HT1080 (cell line): Measurements from ENCODE around the gene RBFA. TPM values are rescaled to one million over a fixed set of nuclear protein-coding genes. Genes with fewer than 3 reads are reported as not detected.
"Not testable (repeated sequence)": the region's sequence is repeated elsewhere in the genome, so short reads cannot be mapped to it uniquely, and the experiment has no call there.

Source experiments
- DNase-seq: peaks from one replicate; pipeline ENCODE4 v3.0.0-alpha.2; 2015; ENCODE audit warnings: low read depth
- polyA plus RNA-seq, 2 experiments: library from polyadenylated mRNA; depleted of rRNA; stranded (reverse); fragments of >200 nt; gene quantifications; 2 replicates each; pipeline ENCODE4 v1.2.3, GENCODE V29; 2015
- total RNA-seq: library from RNA; depleted of rRNA; stranded (reverse); fragments of >200 nt; shearing (Covaris generic); gene quantifications from 2 replicates; pipeline ENCODE4 v1.2.3, GENCODE V29; 2014; rRNA removed

The RBFA gene, protein sequence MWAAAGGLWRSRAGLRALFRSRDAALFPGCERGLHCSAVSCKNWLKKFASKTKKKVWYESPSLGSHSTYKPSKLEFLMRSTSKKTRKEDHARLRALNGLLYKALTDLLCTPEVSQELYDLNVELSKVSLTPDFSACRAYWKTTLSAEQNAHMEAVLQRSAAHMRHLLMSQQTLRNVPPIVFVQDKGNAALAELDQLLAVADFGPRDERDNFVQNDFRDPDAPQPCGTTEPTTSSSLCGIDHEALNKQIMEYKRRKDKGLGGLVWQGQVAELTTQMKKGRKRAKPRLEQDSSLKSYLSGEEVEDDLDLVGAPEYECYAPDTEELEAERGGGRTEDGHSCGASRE
- 44.5 and 63.4 TPM in 2 replicates for total RNA-seq
- polyA plus RNA-seq (2015; cell fraction: cytosol; rRNA removed) = 39.7 and 51.5 TPM in 2 replicates
- polyA plus RNA-seq (2015; cell fraction: nucleus; rRNA removed) = 40.4 and 54.1 TPM in 2 replicates

DNA sequence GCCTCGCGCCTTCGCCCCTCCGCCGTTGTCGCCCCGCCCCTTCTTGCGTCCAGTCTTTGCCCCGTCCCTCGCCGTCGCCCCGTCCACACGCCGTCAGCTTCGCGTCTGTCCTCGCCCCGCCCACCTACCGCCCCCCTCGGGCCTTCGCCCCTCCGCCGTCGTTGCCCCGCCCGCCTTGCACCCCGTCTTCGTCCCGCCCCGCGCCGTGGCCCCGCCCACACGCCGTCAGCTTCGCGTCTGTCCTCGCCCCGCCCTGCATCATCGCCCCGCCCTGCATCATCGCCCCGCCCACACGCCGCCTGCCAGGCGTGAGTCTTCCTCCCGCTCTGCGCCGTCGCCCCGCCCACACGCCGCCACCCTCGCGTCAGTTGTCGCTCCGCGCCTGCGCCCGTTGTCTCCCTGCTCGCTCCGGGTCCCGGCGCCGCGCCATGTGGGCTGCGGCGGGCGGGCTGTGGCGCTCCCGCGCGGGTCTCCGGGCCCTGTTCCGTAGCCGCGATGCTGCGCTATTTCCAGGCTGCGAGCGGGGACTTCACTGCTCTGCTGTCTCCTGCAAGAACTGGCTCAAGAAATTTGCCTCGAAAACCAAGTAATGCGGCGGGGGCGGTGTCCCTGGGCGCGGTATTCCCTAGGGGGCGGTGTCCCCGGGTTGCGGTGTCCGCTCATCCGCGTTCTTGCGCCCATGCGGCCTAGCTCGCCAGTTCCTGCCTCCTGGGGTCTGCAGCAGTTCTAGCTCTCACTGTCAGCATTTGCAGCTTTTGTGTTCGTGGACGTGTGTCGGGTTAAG lies at the start of gene RBFA:
TSS of gene RBFA (plus strand) at position 367 of the 784 bp plus-strand sequence. CDS start at position 429, 62 bp downstream.
- DNase-seq = peak; percentile 86

DNA sequence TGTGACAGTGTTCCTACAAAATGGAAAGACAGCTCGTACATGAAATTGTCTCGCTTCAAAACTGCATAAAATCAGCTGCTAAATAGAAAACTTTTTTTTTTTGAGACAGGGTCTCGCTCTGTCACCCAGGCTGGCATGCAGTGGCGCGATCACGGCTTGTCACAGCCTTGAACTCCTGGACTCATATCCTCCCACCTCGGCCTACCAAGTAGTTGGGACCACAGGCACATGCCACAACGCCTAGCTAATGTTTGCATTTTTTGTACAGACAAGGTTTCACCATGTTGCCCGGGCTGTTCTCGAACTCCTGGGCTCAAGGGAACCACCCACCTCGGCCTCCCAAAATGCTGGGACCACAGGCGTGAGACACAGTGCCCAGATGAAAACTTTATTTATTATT lies 49.1 kb upstream of the RBFA start:
- no peak for DNase-seq

DNA sequence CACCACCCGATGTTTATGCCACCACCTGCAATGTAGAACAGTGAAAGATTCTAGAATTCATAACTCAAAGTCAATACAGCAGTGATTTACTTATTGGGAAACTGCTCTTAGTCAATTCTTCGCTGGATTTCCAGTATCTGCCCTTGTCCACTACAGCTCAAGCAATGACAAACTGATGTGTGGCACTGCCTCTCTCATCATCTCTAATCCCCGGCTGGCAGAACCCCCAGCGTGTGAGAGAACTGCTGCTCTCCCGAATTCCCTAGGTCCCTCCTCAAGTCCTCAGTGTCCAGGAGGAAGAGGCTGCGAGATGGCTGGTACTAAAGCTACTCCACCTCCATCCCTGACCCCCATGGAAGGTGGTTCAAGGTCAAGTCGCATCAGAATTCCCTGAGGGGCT lies 47.5 kb upstream of the RBFA start:
- DNase-seq = no peak

DNA sequence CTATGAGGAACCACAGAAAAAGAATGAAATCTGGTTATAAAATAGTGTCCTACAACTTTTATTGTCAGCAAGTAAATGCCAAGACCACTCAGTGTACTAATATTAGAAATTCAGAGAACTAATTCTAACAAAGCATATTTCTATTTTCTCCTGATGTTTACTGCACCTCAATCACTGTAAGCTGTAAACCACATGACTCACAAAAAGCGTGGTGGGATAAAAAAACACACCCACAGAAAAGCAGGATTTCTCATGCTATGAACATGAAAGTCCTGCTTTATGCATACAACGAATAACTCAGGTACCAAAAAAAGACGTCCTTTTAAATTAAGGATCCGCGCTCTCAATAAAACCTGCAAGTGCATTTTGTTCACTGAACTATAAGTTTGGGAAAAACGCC lies 46.7 kb upstream of the RBFA start:
- no peak for DNase-seq

DNA sequence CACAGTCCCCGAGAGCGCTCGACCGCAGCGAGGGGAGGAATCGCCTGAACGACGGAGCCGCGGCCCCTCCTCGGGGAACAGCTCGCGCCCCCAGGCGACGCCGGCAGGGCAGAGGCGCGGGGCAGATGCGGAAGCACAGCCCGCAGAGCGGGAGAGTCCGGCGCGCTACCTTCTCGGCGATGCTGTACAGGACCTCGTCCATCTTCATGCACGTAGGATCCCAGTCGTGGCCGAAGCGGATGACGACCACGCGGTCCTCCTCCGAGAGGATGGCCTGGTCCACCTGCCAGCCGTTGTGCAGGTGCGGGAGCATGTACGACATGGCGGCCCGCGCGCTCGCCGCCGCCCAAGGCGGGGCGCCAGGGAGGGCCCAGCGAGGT lies 46.2 kb upstream of the RBFA start:
- DNase-seq = peak; percentile 51

DNA sequence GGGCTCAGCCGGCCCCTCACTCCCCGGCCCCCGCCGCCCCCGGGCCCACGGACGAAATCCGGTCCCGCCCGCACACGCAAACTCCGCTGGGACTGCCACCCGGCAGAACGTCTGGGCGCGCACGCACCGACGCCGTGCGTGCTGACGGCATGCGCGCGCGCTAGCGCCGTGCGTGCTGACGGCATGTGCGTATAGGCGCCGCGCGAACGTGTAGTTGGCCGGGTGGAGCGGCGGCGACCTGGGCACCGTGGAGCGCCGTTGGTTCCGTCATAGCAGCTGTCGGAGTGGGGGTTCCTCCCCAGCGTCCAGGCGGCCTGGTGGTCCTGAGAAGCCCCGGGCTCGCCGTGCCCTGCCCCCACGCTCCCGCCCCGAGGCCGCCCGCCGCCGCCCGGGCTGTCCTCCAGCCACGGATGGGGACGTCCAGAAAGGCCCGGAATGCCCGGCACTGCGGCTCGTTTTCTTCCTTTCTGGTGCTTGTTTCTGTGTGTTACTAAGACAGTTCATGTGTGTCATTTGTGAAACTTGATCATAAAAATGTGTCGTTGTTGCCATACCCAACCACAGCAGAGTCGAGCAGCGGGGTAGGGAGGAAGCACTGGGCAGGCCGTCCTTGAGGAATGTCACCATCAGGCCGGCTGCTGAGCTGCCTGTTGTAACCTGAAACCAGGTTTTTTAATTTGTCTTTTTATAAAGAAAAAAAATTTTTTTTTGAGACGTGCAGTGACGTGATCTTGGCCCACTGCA lies 45.6 kb upstream of the RBFA start, which contains the start of gene TXNL4A:
TSS of gene TXNL4A (minus strand) at position 113 of the 744 bp plus-strand sequence. CDS start 171 bp downstream, outside the sequence.
- peak; percentile 78 for DNase-seq

DNA sequence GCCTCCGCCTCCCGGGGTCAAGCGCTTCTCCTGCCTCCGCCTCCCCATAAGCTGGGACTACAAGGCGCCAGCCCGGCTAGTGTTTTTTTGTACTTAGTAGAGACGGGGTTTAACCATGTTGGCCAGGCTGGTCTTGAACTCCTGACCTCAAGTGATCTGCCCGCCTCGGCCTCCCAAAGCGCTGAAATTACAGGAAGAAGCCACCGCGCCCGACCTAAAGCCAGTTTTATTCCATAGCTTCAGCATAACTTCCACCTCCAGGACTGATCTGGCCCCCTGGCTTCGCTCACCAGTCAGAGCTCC lies 45.1 kb upstream of the RBFA start:
- DNase-seq = no peak

DNA sequence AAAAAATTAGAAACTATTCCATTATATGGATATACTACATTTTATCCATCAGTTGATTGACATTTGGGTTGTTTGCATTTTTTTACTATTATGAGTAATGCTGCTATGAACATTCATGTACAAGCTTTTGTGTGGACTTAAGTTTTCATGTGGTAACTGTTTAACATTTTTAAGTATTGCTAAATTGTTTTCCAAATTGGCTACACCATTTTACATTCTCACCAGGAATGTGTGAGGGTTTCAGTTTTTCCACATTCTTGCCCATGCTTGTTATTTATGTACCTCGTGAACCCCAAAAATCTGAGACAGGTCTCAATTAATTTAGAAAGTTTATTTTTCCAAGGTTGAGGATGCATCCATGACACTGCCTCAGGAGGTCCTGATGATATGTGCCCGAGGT lies 42.7 kb upstream of the RBFA start:
- no peak for DNase-seq

DNA sequence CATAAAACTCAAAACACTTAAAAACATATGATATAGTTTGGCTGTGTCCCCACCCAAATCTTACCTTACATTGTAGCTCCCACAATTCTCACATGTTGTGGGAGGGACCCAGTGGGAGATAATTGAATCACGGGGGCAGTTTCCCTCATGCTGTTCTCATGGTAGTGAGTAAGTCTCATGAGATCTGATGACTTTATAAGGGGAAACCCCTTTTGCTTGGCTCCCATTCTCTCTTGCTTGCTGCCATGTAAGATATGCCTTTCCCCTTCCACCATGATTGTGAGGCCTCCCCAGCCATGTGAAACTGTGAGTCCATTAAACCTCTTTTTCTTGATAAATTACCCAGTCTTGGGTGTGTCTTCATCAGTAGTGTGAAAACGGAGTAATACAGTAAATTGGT lies 34.5 kb upstream of the RBFA start:
- DNase-seq = not testable (repeated sequence)

DNA sequence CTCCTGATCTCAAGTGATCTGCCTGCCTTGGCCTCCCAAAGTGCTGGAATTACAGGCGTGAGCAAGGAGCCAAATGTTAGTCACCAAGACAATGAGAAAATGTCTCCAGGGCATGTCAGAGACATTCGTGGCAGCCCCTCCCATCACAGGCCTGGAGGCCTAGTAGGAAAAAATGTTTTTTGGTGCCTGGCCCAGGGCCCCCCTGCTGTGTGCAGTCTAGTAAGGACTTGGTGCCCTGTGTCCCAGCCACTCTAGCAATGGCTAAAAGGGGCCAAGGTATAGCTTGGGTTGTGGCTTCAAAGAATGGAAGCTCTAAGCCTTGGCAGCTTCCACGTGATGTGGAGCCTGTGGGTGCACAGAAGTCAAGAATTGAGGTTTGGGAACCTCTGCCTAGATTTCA lies 33.4 kb upstream of the RBFA start:
- no peak for DNase-seq

DNA sequence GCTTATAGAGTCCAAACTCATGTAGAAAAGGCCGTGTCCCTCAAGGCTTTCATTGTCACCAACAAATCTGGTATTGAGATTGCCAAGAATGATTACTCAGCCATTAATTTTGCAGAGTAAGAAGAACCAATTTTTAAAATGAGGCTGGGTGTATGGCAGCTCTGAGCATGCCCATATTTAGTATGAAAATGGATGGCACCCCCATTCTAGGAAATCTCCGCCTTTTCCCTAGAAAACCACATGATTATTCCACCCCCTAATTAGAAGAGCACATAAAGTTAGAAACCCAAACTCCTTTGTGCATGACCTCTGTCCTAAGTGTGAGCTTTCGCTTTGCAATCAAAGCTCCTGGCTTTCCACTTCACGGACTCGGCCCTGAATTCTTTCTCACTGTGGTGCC lies 31.8 kb upstream of the RBFA start:
- DNase-seq = no peak

DNA sequence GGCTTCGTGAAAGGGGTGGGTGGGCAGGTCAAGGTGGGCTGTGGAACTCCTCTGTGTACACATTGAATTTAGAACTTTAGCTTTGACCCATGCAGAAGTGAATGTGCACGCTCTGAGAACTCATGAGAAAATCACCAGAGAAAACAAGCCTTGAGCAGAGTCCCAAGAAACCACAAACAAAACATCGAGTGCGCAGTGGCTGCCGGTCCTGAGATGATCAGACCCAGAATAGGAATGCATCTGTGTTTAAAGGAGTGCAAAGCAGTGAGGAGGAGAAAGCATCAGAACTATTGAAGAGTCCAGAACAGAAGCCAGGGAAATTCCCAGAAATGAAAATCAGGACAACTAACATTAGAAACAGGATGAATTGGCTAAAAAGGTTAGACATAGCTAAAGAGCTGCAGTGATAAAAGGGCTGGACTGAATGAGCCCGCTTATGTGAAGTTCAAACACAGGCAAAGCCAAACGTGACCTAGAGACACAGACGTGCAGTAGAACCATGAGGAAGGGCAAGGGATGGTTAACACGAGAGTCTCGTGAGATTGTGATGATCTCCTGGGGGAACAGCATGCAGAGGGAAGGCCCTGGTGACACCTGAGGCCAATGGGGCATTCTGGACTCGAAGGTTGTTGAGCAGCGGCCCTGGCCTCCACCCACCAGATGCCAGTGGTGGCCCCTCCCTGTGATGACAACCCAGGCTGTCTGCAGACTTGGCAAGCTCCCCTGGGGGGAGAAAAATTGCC lies 29.5 kb upstream of the RBFA start:
- no peak for DNase-seq

DNA sequence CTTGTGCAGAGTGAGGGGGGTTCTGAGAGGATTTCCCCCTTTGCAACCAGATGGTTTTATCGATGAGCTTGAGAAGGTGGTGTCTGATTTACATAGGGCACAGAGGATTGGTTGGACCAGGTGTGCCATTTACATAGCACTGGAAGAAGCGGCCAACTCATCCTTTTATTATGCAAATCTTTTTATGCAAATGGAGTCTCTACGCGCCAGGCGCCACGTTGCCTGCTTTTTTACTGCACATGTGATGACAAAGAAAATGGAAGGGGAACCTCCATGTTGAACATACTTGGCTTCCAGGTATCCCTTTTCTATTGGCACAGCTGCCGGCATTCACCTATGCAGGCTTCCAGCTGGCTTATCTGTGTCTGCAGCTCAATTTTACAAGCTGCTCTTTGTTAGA lies 27.5 kb upstream of the RBFA start:
- no peak for DNase-seq

DNA sequence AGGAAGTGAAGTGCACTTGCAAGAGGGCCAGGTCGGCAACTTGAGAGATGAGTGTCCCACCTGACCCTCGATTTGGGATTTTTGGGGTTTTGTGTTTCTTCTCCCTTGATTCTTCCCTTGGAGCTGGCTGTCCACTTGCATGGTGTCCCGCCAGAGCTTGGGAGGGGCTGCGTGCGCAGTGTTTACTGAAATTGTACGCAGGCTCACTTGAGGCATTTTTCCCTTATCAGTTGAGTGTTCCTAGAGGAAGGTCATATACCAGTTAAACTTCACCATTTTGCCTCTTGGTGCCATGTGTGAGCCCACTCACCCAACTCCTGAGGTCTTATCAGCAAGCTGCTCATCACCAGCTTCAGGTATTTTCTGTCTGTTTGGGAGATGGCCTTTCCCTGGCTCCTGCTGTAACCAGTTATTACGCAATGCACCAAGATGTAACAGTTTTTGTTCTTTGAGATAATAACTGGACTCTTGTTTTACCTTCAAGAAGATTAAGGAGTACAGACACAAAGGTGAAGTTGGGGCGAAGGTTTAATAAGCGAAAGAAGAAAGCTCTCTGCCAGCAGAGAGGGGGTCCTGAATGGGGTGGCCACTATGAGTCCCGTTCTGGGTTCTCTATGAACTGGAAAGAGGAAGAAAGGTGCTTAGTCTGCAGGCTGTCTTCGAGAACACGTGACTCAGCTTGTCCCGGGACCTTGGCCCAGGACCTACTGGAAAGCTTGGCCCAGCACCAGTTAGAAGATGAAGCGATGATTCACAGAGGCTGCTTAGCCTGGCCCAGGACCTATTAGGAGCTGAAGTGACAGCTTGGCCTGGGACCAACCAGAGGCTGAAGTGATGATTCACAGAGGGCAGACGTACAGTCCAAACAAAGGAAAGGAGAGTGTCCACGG lies 24.3 kb upstream of the RBFA start:
- DNase-seq = peak; percentile 93

DNA sequence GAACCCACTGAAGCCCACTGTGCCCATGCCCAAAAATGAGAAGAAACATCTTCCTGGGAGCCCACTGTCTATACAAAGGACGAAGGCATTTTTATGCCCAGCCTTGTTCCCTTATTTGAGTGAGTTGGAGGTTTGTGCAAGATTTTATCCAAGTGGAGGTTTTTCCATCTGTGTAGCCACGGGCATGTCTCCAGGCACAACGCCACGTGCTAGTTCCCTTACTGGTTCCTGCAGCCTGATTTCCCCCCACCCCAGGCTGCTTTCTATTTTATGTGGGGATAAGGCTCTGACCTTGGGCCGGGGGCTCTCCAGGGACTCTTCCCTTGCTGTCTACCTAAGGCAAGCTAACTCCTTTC lies 23.7 kb upstream of the RBFA start:
- no peak for DNase-seq

DNA sequence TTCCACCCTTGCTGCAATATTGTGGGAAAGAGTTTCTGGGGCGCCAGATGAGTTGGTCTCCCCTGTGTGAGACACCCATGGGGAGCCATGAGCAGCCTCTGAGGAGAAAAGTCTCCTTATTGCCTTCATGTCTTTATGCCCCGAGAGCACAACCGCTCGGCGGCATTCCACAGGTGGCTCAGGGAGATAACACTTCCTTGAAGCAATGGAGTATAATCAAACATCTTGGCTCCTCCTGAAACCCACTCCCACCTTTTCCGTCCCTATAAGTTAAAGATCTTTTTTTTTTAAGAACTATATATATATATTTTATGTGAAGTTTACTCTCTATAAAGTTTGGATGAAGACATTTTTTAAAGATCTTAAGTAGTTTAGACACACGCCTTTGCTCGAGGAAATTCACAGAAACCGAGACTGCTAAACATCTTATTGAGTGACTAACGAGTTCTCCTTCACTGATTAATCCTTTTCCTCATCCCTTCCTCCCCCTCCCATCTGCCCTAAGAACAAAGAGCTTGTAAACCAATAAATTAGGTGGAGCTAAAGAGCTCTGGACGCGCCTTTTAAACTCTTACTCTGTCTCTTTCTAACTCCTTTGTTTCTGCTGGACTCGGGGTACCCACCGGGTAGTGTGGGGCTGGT lies 22.6 kb upstream of the RBFA start:
- not testable (repeated sequence) for DNase-seq

DNA sequence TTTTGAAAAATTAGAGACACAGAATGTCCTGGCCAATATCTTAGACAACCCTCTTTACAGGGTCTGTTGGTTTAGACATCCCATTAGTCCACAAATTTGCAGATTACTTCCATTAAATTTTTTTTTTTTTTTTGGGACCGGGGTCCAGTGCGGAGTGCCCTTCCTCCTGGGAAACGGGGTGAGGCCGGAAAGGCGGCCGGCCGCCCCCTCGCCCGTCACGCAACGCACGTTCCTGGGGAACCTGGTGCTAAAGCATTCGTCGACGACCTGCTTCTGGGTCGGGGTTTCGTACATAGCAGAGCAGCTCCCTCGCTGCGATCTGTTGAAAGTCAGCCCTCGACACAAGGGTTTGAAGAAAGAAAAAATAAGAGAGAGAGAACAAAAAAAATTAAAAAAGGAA lies 21.5 kb upstream of the RBFA start:
- DNase-seq = no peak

DNA sequence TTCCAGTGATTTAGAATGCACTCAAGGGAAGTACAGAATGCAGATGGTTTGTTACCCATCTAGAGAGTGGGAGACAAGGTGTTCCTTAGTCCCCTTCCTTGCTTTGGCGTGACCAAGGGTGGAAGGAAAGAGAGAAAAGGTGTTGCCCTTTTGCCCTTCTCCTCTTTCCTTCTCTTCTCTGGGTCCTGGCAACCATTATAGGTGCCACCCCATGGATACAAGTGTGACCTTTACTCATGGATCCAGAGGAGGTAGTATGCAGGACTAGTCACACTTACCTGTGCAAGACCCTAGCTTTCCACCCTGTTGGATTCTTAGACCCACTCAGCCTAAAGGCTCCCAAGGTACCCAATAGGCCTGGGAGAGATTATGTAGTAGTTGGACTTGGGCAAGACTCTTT lies 11.6 kb upstream of the RBFA start:
- no peak for DNase-seq

DNA sequence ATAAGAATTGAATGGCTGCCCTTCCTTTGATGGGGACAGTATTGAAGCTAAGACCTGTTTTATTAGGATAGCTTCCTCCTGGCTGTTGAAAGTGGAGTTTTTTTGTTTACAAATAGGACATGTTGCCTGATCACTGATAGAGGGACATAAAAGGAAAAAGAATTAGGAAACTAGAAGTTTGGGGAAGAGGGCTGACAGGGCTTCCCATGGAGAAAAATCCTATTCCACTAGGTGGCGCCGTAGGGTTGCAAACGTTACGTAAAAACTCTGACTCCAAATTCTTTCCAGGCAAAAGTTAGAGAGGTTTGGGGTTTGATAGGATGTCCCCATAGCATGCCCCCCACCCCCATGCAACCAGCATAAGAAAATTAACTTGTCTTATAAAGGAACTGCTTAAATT lies 11.1 kb upstream of the RBFA start:
- DNase-seq = no peak

DNA sequence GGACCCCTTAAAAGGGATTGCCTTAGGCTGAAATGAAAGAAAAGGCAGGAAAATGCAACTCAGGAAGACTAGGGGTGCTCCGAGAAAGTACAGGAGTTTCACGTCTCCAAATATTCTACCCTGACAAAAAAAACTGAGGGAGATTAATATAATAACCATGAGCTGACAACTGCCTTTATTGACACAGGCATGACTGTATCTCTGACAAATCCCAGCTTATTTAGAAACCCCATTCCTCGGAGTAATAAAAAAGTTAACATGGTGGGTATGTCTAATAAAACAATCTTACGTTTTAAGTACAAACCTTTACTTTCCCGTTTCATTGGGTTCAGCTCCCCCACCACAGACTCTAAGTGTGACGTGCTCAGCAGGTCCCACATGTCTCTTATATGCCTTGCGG lies 7.9 kb upstream of the RBFA start:
- DNase-seq = no peak
